Activated T-helper 1 cell treated with anti-CD3 and anti-CD28 coated beads, Interleukin-2, amount 50 U/mL, for 16 hours (primary cell): ENCODE data around the gene PTPRH.

Source experiments
- DNase-seq, 2 donors: peaks; one replicate each; pipeline ENCODE4 v3.0.0-alpha.2; 2020; ENCODE audit warnings: low read depth in 1 of 2, low spot score in 1 of 2

Gene PTPRH

GRCh38 chr19:55137915-55138314, 71.4 kb downstream of the PTPRH start:
- no peak for DNase-seq

- DNase-seq: no peak
These were observed 72.8 kb downstream of the PTPRH start for GRCh38 chr19:55136399-55137102.

DNA sequence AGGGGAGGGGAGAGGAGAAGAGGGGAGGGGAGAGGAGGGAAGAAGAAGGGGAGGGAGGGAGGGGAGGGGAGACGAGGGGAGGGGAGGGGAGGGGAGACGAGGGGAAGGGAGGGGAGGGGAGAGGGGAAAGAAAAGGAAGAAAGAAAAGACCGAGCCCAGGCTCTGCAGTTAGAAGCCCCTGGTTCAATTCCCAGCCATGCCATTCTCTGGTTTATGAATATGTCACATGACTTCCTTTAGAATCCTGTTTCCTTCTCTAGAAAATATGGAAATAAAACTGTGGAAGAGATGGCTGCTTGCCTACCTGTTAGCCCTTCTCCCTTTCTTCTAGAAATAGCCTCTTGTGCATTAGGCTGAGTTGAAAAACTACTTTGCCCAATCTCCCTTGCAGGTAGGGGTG, 74.6 kb downstream of the PTPRH start:
- DNase-seq: no peak

DNA sequence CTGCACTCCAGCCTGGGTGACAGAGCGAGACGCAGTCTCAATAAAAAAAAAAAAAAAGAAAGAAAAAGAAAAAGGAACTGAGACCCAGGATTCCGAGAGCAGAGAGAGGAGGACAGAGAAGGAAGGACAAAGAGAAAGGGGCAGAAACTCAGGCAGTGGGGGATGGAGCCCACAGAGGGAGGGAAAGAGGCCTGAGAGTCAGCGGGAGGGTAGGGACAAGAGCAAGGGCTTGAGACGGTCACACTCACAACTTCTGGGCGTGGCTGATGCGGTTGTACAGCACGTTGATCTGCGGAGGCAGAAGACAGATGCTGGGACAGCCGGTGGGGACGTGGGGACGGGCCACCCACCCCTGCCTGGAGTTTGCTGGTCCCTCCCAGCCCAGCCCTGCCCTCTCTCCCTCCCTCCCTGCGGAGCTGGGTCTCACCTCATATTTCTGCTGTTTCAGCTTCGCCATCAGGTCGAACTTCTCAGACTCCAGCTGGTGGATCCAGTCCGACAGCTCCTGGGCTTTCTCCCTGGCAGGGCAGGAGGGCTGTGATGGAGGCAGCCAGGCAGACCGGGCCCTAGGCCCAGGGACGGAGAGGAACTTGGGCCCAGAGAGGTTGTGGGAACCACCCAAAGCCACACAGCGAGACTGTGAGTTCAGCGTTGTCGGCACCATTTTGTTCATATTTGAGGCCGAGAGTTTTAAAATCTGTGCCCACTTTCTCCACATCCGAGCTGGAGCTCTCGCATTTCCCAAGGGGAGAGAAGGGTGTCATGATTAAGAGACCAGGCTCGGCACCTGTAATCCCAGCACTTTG, 75.5 kb downstream of the PTPRH start:
- DNase-seq: no peak

DNA sequence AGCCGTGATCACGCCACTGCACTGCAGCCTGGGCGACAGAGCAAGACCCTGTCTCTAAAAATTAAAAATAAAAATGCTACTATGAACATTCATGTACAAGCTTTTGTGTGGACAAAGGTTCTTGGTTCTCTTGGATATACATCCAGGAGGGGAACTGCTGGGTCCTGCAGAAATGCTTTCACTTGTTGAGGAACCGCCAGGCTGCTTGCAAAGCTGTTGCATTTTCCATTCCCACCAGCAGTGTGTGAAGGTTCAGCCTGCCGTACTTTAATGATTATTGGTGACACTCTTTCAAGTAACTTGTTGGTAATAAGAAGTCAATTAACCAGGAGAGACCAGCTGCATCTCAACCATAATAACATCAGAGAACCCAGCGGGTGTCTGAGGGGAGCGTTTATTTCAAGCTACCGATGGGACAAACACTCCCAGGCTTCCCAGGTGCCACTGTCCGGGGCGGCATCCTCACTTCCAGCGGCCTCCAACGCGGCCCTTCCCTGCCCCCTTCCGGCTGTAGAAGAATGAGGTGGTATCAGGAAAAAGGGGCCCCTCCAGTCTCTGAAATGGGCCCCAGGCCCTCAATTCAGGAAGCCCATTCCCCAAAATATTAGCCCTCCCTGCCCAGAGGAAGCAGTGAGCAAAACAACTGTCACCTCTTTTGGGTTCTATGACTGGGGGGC, 76.7 kb downstream of the PTPRH start:
- DNase-seq: no peak

- DNase-seq: no peak
These were observed 77.9 kb downstream of the PTPRH start for GRCh38 chr19:55131421-55131820.
